HUES6 (cell line): ENCODE results near the gene DNAJC11.
"Not testable (repeated sequence)": the region's sequence is repeated elsewhere in the genome, so short reads cannot be mapped to it uniquely, and the experiment has no call there.

Experiments
- H3K27ac ChIP-seq: 2 replicates; pipeline ENCODE4 v1.7.0; 2013; ENCODE audit warnings: low read depth, mild to moderate bottlenecking, low read length, inconsistent platforms
- H3K27me3 ChIP-seq: 2 replicates; pipeline ENCODE4 v1.6.1; 2013; ENCODE audit warnings: low read length; ENCODE audit not compliant: control insufficient read depth, insufficient read depth
- H3K36me3 ChIP-seq: 2 replicates; pipeline ENCODE4 v1.6.1; 2013; ENCODE audit warnings: low read length; ENCODE audit not compliant: control insufficient read depth, insufficient read depth
- H3K4me1 ChIP-seq: 2 replicates; pipeline ENCODE4 v1.6.1; 2013; ENCODE audit warnings: low read length; ENCODE audit not compliant: control insufficient read depth, insufficient read depth
- H3K4me3 ChIP-seq: 2 replicates; pipeline ENCODE4 v1.5.1; 2013; ENCODE audit warnings: low read depth, low read length
- H3K9ac ChIP-seq: one replicate; pipeline ENCODE4 v1.6.1; 2013; ENCODE audit warnings: mild to moderate bottlenecking, low read length
- H3K9me3 ChIP-seq: 2 replicates; pipeline ENCODE4 v1.6.1; 2013; ENCODE audit warnings: low read depth, low read length; ENCODE audit not compliant: control insufficient read depth, insufficient read depth

The DNAJC11 gene

DNA sequence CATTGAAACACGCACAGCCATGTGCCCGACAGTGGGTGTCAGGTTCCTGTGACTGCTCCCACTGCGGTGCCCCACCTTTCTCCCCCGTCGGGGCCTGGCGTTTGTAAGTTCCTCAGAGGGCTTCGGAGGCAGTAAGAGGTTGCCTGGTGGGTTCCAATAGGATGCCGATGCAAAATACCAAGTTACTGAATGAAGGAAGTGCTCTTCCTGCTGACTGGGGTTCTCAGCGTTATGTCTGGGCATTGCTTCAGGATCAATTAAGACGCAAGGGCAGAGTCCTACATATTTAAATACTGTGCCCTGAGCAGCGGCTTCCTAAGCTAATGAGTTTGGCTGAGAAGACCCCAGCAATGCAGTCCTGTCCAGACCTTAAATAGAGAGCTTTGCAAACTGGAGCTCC is 28.9 kb upstream of the DNAJC11 start:
- no peak overlapping the region for H3K27ac ChIP-seq
- H3K4me3 ChIP-seq: no peak overlapping the region
- no peaks in the 10 kb centered on the region for H3K9me3 ChIP-seq
- H3K9ac ChIP-seq: no peak overlapping the region
- peaks cover 7% of the 10 kb centered on the region; the same call in 1 of the 2 replicates for H3K4me1 ChIP-seq
- H3K27me3 ChIP-seq: no peaks in the 10 kb centered on the region
- no peaks in the 10 kb centered on the region for H3K36me3 ChIP-seq

DNA sequence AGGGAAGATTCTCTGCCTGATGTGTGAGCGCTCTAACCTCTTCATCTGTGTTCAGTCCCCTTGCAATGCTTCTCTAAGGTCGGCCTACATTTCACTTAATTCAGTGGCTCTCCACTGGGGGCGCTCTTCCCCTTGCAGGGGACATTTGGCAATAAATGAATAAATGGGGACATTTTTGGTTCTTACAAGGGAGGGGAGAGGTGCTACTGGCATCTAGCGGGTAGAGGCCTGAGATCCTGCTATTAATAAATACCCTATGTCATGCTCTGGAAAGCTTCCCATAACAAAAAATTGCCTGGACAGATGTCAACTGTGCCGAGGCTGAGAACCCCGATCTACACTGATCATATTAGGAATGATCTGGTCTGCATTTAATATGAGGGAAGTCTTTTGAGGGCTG is 25.9 kb upstream of the DNAJC11 start:
- Histone ChIP-seq H3K27me3 (no peaks in the 10 kb centered on the region), H3K9me3 (no peaks in the 10 kb centered on the region), H3K4me1 (0 out of 2 replicates have a peak, but pooled peaks cover 4% of the 10 kb centered on the region), H3K27ac (no peak overlapping the region), H3K36me3 (no peaks in the 10 kb centered on the region), H3K4me3 (no peak overlapping the region), H3K9ac (no peak overlapping the region)

DNA sequence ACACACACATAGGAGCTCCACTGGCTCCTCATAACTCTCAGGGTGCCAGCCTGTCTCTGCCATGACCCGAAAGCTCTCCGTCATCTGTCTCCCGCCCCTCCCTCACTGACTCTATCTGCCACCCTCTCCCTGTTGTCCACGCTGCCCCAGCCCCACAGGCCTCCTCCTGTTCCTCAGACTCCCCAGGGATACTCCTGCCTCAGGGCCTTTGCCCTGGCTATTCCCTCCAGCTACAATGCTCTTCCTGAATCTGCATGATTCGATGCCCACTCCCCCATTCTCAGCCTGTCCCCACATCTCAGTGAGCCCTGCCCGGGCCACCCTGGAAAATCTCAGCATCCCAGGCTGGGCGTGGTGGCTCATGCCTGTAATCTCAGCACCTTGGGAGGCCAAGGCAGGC is 24.6 kb upstream of the DNAJC11 start:
- no peak overlapping the region for H3K27ac ChIP-seq
- H3K27me3 ChIP-seq: no peaks in the 10 kb centered on the region
- no peak overlapping the region for H3K9ac ChIP-seq
- H3K36me3 ChIP-seq: no peaks in the 10 kb centered on the region
- no peak overlapping the region for H3K4me3 ChIP-seq
- no peaks in the 10 kb centered on the region for H3K9me3 ChIP-seq
- H3K4me1 ChIP-seq: 0 out of 2 replicates have a peak, but pooled peaks cover 4% of the 10 kb centered on the region

DNA sequence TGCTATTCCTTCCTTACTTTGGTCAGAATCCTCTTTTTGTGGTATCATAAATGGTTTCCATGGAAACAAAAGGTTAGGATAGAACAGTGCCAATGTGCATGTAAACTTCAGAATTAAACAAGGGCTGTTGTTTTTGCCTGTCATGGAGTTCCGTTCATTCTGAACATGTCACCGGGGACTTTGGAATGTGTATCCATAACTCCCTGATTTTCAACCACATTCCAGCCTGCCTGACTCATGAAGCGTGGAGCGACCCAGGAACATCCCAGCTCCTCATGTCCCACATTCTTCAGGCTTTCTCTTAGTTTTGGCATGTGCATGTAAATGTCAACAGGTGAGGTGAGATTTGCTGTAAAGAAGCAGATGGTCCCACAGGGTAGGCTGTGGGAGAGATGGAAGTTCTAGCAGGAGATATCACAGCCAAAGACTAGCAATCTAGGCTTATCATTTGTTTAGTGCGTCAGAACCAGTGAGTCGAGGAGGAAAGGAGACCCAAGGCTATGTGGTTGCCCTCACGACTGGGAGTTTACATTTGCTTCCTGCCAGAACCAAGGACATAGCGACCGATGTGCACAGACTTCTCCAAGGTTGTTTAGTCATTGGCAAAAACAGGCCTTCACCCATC is 23.0 kb upstream of the DNAJC11 start:
- Histone ChIP-seq H3K27ac (no peak overlapping the region), H3K4me1 (no peaks in the 10 kb centered on the region), H3K9me3 (no peaks in the 10 kb centered on the region), H3K27me3 (no peaks in the 10 kb centered on the region), H3K9ac (no peak overlapping the region), H3K36me3 (no peaks in the 10 kb centered on the region), H3K4me3 (no peak overlapping the region)

DNA sequence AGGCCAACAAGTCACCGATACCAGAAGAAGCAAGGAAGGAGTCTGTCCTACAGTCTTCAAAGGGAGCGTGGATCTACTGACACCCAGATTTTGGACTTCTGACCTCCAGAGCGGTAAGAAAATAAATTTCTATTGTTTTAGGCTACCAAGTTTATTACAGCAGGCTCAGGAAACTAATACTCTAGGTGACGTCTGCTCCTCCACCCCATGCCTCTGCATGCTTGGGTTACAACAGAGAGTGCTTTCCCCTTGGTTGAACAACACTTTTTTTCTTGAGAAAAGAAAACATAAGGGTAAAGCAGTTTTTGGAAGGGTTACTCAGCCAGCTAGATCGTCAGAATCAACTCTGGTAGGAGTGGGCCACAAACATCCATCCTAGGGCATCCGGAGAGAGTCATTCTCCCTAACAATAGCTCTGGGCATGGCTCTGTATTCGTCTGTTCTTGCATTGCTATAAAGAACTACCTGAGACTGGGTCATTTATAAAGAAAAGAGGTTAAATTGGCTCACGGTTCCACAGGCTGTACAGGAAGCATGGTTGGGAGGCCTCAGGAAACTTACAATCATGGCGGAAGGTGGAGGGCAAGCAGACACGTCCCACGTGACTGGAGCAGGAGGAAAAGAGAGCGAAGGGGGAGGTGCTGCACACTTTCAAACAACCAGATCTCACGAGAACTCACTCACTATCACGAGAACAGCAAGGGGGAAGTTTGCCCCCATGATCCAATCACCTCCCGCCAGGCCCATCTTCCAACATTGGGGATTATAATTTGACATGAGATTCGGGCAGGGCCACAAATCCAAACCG is 22.2 kb upstream of the DNAJC11 start:
- Histone ChIP-seq H3K4me1 (no peaks in the 10 kb centered on the region), H3K27ac (no peak overlapping the region), H3K4me3 (no peak overlapping the region), H3K9ac (no peak overlapping the region), H3K36me3 (no peaks in the 10 kb centered on the region), H3K9me3 (no peaks in the 10 kb centered on the region), H3K27me3 (no peaks in the 10 kb centered on the region)

DNA sequence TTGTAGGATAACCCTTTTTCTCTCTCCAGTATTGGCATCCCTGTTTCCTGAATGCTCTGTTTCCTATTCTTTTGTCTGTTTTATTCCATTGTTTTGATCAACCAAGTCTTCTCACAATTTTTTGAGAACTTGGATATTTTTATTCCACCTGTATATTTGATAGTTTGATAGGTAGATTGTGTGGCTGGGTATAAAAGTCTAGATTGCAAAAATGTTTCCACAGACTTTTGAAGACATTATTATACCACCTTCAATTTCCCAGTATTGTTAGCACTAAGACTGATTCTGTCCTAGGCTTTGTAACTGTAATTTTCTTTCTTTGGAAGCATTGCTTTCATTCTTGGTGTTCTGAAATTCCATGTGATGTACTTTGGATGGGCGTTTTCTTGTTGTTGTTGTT is 9.6 kb upstream of the DNAJC11 start:
- Histone ChIP-seq H3K4me3 (no peak overlapping the region), H3K9me3 (peaks cover 5% of the 10 kb centered on the region), H3K36me3 (no peaks in the 10 kb centered on the region), H3K27me3 (peaks cover 12% of the 10 kb centered on the region; the same call in 1 of the 2 replicates), H3K9ac (no peak overlapping the region), H3K27ac (no peak overlapping the region), H3K4me1 (no peaks in the 10 kb centered on the region)

DNA sequence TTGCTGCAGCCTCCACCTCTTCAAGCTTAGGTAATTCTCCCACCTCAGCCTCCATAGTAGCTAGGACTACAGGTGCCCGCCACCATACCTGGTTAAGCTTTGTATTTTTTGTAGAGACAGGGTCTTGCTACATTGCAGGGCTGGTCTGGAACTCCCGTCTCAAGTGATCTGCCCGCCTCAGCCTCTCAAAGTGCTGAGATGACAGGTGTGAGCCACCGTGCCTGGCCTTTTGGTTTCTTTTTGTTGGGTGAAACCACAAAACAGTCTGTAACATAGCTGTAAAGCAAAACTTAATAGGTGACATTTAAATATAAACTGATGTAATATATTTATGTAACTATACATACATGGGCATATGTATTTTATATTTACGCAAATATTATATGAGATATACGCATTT is 3.1 kb upstream of the DNAJC11 start:
- no peak overlapping the region for H3K9ac ChIP-seq
- H3K4me1 ChIP-seq: peaks cover 7% of the 10 kb centered on the region; the same call in 1 of the 2 replicates
- H3K36me3 ChIP-seq: no peaks in the 10 kb centered on the region
- H3K27ac ChIP-seq: no peak overlapping the region
- no peaks in the 10 kb centered on the region for H3K9me3 ChIP-seq
- H3K4me3 ChIP-seq: no peak overlapping the region
- peaks cover 12% of the 10 kb centered on the region; the same call in 1 of the 2 replicates for H3K27me3 ChIP-seq

DNA sequence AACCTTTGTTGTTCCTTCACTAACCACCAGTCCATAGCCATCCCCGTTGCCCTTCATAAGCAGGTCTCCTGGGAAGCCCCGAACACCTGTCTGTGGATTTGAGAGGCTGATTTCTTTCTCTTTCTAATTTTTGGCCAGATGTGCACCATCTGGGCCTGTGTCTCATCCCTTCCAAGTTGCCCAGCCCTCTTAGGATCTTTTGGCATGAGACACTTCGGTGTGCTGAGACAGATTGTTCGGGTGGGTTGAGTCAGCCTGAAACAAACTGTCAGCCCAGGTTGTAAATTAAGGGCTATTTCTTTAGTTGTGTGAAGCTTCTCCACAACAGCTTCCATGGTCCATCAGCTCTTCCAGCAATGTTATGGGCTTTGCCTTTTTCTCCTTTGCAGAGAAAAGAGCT is 1.4 kb upstream of the DNAJC11 start:
- Histone ChIP-seq H3K9me3 (no peaks in the 10 kb centered on the region), H3K9ac (no peak overlapping the region), H3K36me3 (0 out of 2 replicates have a peak, but pooled peaks cover 4% of the 10 kb centered on the region), H3K4me1 (peaks cover 7% of the 10 kb centered on the region; the same call in 1 of the 2 replicates), H3K4me3 (no peak overlapping the region), H3K27ac (no peak overlapping the region), H3K27me3 (peaks cover 8% of the 10 kb centered on the region; the same call in 1 of the 2 replicates)

DNA sequence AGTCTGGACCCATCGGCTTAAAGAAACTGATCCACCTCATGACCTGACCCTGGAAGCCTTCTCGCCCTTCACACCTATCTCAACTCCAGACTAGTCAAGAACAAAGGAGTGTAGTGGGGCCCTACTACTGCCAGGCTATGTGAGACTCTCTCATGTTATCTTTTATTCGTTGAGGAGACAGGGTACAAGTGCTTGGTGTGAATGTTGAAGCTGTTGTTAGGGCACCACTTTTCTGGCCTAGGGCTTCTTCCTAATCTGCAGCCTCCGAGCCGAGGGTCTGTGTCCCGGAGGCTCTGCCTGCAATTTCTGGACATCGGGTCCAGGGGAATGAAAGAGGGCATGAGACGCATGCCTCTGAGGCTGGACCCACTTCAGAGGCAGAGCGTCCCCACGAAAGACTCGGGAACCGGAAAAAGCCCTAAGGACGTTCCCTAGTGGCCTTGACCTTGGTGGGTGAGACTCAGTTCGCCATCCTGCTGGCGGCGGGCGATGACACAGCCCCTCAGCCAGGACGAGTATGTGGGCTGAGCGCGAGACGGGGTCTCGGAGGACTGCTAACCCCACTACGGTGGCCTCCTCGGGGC is 671 bp downstream of the DNAJC11 start:
- H3K27ac ChIP-seq: peak overlapping the region; percentile 97
- no peaks in the 10 kb centered on the region for H3K9me3 ChIP-seq
- H3K27me3 ChIP-seq: no peaks in the 10 kb centered on the region
- H3K4me1 ChIP-seq: peaks cover 10% of the 10 kb centered on the region; the same call in 1 of the 2 replicates
- H3K9ac ChIP-seq: peak overlapping the region; percentile 99
- H3K36me3 ChIP-seq: 0 out of 2 replicates have a peak, but pooled peaks cover 9% of the 10 kb centered on the region
- H3K4me3 ChIP-seq: peak overlapping the region; percentile 99

DNA sequence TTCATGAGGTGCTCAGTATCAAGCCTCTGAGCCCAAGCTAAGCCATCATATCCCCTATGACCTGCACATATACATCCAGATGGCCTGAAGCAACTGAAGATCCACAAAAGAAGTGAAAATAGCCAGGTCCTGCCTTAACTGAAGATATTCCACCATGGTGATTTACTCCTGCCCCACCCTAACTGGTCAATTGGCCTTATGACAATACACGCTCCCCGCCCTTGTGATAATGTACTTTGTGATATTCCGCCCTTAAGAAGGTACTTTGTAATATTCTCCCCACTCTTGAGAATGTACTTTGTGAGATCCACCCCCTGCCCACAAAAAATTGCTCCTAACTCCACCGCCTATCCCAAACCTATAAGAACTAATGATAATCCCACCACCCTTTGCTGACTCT is 1.7 kb downstream of the DNAJC11 start:
- not testable (repeated sequence) for H3K9ac ChIP-seq
- peak overlapping the region; percentile 99 for H3K4me3 ChIP-seq

DNA sequence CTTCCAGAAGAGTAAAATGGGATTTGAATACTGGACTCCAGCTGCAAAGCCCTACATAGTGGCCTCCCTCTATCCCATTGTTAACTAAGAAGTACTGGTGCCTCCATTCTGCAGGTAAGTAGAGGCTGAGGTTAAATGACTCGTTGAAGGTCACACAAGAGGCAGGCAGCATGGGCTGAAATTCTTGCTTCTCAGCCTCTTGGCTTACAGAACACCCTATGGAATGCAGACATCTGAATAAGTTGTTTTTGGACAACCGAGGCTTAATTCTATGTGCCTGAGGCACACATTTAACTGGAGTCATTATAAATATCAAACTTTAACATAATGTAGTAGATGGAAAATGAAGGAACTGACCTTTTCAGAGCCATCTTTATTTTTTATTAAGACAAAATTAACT is 5.7 kb downstream of the DNAJC11 start:
- Histone ChIP-seq H3K4me3 (no peak overlapping the region), H3K27me3 (no peaks in the 10 kb centered on the region), H3K9ac (no peak overlapping the region), H3K27ac (no peak overlapping the region), H3K9me3 (no peaks in the 10 kb centered on the region), H3K4me1 (peaks cover 25% of the 10 kb centered on the region), H3K36me3 (0 out of 2 replicates have a peak, but pooled peaks cover 9% of the 10 kb centered on the region)

More for the DNA sequence above, 1.7 kb downstream of the DNAJC11 start:
- H3K27me3 ChIP-seq, H3K9me3 ChIP-seq, H3K36me3 ChIP-seq, H3K27ac ChIP-seq: not testable (repeated sequence)
- peaks cover 10% of the 10 kb centered on the region; the same call in 1 of the 2 replicates for H3K4me1 ChIP-seq
